DOHH2 (cell line): Measurements from ENCODE around the gene ITCH.

Experiments used
- EZH2phosphoT487 ChIP-seq: fragments of 200-600 bp; sonication (generic); IDR thresholded peaks from 2 replicates; pipeline ENCODE4 v1.6.1; 2017; ENCODE audit warnings: borderline replicate concordance, mild to moderate bottlenecking, antibody characterized with exemption, low read length, moderate library complexity, mixed read lengths
- TF ChIP-seq, protein P1 (sequence below): fragments of 200-600 bp; sonication (generic); IDR thresholded peaks from one replicate; pipeline ENCODE4 v1.5.1; 2014; ENCODE audit warnings: antibody characterized with exemption, mild to moderate bottlenecking, low read depth, low read length; ENCODE audit not compliant: poor library complexity, severe bottlenecking

- TF ChIP-seq, protein P1, sequence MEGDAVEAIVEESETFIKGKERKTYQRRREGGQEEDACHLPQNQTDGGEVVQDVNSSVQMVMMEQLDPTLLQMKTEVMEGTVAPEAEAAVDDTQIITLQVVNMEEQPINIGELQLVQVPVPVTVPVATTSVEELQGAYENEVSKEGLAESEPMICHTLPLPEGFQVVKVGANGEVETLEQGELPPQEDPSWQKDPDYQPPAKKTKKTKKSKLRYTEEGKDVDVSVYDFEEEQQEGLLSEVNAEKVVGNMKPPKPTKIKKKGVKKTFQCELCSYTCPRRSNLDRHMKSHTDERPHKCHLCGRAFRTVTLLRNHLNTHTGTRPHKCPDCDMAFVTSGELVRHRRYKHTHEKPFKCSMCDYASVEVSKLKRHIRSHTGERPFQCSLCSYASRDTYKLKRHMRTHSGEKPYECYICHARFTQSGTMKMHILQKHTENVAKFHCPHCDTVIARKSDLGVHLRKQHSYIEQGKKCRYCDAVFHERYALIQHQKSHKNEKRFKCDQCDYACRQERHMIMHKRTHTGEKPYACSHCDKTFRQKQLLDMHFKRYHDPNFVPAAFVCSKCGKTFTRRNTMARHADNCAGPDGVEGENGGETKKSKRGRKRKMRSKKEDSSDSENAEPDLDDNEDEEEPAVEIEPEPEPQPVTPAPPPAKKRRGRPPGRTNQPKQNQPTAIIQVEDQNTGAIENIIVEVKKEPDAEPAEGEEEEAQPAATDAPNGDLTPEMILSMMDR, result no peak
- TF ChIP-seq EZH2phosphoT487, result no peak
Measured at GRCh38 chr20:34439168-34439567, 76.1 kb downstream of the ITCH start.
